MM.1S (cell line): ENCODE measurements around the gene E2F6.

Experiments used
- DNase-seq: peaks from one replicate; pipeline ENCODE4 v3.0.0-alpha.2; 2015
- H2AFZ ChIP-seq: fragments of 300-600 bp; sonication (generic); 2 replicates; pipeline ENCODE4 v1.6.0; 2016; ENCODE audit warnings: antibody characterized with exemption, low read length
- H3F3A ChIP-seq: fragments of 300-600 bp; sonication (generic); 2 replicates; pipeline ENCODE4 v1.6.1; 2016; ENCODE audit warnings: mild to moderate bottlenecking, antibody characterized with exemption, low read length, moderate library complexity, mixed read lengths; ENCODE audit not compliant: insufficient read depth
- H3K27ac ChIP-seq: fragments of 300-600 bp; sonication (generic); 2 replicates; pipeline ENCODE4 v1.5.1; 2016; ENCODE audit warnings: mild to moderate bottlenecking, low read length
- H3K27me3 ChIP-seq: fragments of 300-600 bp; sonication (generic); replicated peaks from 2 replicates; pipeline ENCODE4 v1.6.0; 2016; ENCODE audit warnings: low read length; ENCODE audit not compliant: insufficient read depth
- H3K36me3 ChIP-seq: fragments of 300-600 bp; sonication (generic); replicated peaks from 2 replicates; pipeline ENCODE4 v1.6.1; 2016; ENCODE audit warnings: mild to moderate bottlenecking, low read length, mixed read lengths; ENCODE audit not compliant: insufficient read depth
- H3K4me1 ChIP-seq: fragments of 300-600 bp; sonication (generic); 2 replicates; pipeline ENCODE4 v1.6.1; 2016; ENCODE audit warnings: low read length, mixed read lengths
- H3K4me2 ChIP-seq: fragments of 300-600 bp; sonication (generic); 2 replicates; pipeline ENCODE4 v1.6.0; 2016; ENCODE audit warnings: low read depth, low read length
- H3K4me3 ChIP-seq: fragments of 300-600 bp; sonication (generic); 2 replicates; pipeline ENCODE4 v1.5.1; 2016; ENCODE audit warnings: low read length, mixed read lengths
- H3K79me2 ChIP-seq: fragments of 300-600 bp; sonication (generic); 2 replicates; pipeline ENCODE4 v1.6.1; 2016; ENCODE audit warnings: mixed run types, low read length, mixed read lengths
- H3K9ac ChIP-seq: fragments of 300-600 bp; sonication (generic); 2 replicates; pipeline ENCODE4 v1.6.1; 2016; ENCODE audit warnings: low read length, mixed read lengths
- H3K9me2 ChIP-seq: fragments of 300-600 bp; sonication (generic); replicated peaks from 2 replicates; pipeline ENCODE4 v1.6.1; 2016; ENCODE audit warnings: mild to moderate bottlenecking, low read length, mixed read lengths; ENCODE audit not compliant: insufficient read depth
- H3K9me3 ChIP-seq: fragments of 300-600 bp; sonication (generic); replicated peaks from 2 replicates; pipeline ENCODE4 v1.6.1; 2016; ENCODE audit warnings: mild to moderate bottlenecking, low read length, mixed read lengths; ENCODE audit not compliant: insufficient read depth
- H4K20me1 ChIP-seq: fragments of 300-600 bp; sonication (generic); 2 replicates; pipeline ENCODE4 v1.6.1; 2016; ENCODE audit warnings: mild to moderate bottlenecking, low read length, moderate library complexity, mixed read lengths; ENCODE audit not compliant: insufficient read depth
- CTCF ChIP-seq: fragments of 300-600 bp; sonication (generic); IDR thresholded peaks from 2 replicates; pipeline ENCODE4 v1.5.1; 2016; ENCODE audit warnings: antibody characterized with exemption, low read length, mixed read lengths
- EZH2 ChIP-seq: fragments of 300-600 bp; sonication (generic); optimal IDR thresholded peaks from 2 replicates; pipeline ENCODE3; 2017; ENCODE audit warnings: low read depth, mild to moderate bottlenecking, antibody characterized with exemption, low read length, mixed read lengths
- EZH2phosphoT487 ChIP-seq: fragments of 300-600 bp; sonication (generic); IDR thresholded peaks from 2 replicates; pipeline ENCODE4 v1.6.1; 2018; ENCODE audit warnings: antibody characterized with exemption, low read length

The E2F6 gene

DNA sequence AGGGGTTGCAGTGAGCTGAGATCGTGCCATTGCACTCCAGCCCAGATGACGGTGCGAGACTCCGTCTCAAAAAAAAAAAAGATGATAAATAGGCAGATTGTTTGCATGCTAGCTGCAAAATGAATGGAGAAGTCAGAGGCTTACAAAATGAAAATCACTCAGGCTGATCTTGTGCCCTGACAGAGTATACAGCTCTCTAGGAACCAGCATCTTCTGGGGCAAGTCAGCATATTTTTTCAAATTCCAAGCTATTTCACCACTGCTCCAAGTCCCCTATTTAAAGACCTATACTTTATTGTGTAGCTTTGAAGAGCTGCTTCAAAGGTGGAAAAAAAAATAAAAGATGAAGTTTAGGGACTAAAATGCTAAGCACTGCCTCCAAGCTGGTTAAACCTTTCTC, 6.1 kb downstream of the E2F6 start:
- no peak overlapping the region for H3K4me2 ChIP-seq
- H3K79me2 ChIP-seq: peaks cover 97% of the 10 kb centered on the region
- no peaks in the 10 kb centered on the region for H3K9me2 ChIP-seq
- no peak overlapping the region for H3K27ac ChIP-seq
- TF ChIP-seq CTCF: no peak
- TF ChIP-seq EZH2: no peak
- TF ChIP-seq EZH2phosphoT487: no peak
- H3K36me3 ChIP-seq: no peaks in the 10 kb centered on the region; the same call in 1 of the 2 replicates
- peaks cover 18% of the 10 kb centered on the region for H3K4me1 ChIP-seq
- no peak overlapping the region for H3K9ac ChIP-seq
- no peak for DNase-seq
- no peak overlapping the region for H2AFZ ChIP-seq
- no peaks in the 10 kb centered on the region for H3K9me3 ChIP-seq
- H3K4me3 ChIP-seq: no peak overlapping the region
- peaks cover 6% of the 10 kb centered on the region; the same call in 1 of the 2 replicates for H3F3A ChIP-seq
- H4K20me1 ChIP-seq: no peaks in the 10 kb centered on the region
- H3K27me3 ChIP-seq: no peaks in the 10 kb centered on the region

GRCh38 chr2:11458753-11459152, 7.2 kb downstream of the E2F6 start:
- no peak for TF ChIP-seq EZH2
- no peak for TF ChIP-seq CTCF
- no peak for TF ChIP-seq EZH2phosphoT487
- no peaks in the 10 kb centered on the region for H4K20me1 ChIP-seq
- H3K79me2 ChIP-seq: peaks cover 91% of the 10 kb centered on the region
- H3K4me3 ChIP-seq: no peak overlapping the region
- peaks cover 6% of the 10 kb centered on the region; the same call in 1 of the 2 replicates for H3F3A ChIP-seq
- no peak overlapping the region for H2AFZ ChIP-seq
- H3K9me2 ChIP-seq: no peaks in the 10 kb centered on the region
- peaks cover 18% of the 10 kb centered on the region for H3K4me1 ChIP-seq
- H3K27me3 ChIP-seq: no peaks in the 10 kb centered on the region
- no peaks in the 10 kb centered on the region for H3K9me3 ChIP-seq
- peak overlapping the region; percentile 51; the same call in 1 of the 2 replicates for H3K4me2 ChIP-seq
- H3K27ac ChIP-seq: no peak overlapping the region
- no peaks in the 10 kb centered on the region; the same call in 1 of the 2 replicates for H3K36me3 ChIP-seq
- DNase-seq: no peak
- no peak overlapping the region for H3K9ac ChIP-seq

DNA sequence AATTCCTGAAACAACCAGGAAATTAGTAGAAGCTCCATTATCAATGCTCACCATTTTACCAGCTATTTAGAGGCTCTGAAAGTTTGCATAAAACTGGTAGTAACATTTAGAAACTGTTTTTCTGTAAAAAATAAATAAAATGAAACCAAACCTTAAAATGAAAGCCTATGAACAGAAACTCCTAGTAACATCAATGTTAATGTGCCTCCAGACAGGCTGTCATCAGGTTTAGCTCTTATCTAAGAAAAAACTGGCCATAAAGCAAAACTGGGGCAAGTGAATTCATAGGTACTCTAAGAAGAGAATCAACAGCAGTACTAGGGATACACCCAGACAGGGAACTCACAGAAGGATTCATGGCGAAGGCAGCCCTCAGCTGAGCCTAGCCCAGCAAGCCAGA, 8.0 kb downstream of the E2F6 start:
- Histone ChIP-seq H3K36me3 (peaks cover under 1% of the 10 kb centered on the region; the same call in 1 of the 2 replicates), H2AFZ (no peak overlapping the region), H3F3A (peaks cover 6% of the 10 kb centered on the region; the same call in 1 of the 2 replicates), H3K4me3 (no peak overlapping the region), H3K9ac (no peak overlapping the region), H3K9me2 (no peaks in the 10 kb centered on the region), H3K4me2 (peak overlapping the region; percentile 51), H3K9me3 (no peaks in the 10 kb centered on the region), H3K27me3 (no peaks in the 10 kb centered on the region), H4K20me1 (no peaks in the 10 kb centered on the region), H3K79me2 (peaks cover 83% of the 10 kb centered on the region), H3K4me1 (peaks cover 18% of the 10 kb centered on the region), H3K27ac (peak overlapping the region; percentile 31; the same call in 1 of the 2 replicates)
- peak; percentile 24 for DNase-seq
- TF ChIP-seq EZH2: no peak
- no peak for TF ChIP-seq CTCF
- no peak for TF ChIP-seq EZH2phosphoT487
